Fibroblast of mammary gland (primary cell): Measurements from ENCODE around the gene CIITA.
A peak's percentile ranks its signal among the peaks of the same experiment; 100 is the strongest.

ENCODE experiments used
- DNase-seq: peaks from one replicate; pipeline ENCODE4 v3.0.0-alpha.2; 2010; ENCODE audit warnings: low read depth
- H3K4me3 ChIP-seq: 2 replicates; pipeline ENCODE4 v1.5.1; 2011; ENCODE audit warnings: low read depth, mild to moderate bottlenecking, low read length, moderate library complexity; ENCODE audit not compliant: control insufficient read depth
- CTCF ChIP-seq: conservative IDR thresholded peaks from 2 replicates; pipeline ENCODE4 v1.5.1; 2011; ENCODE audit warnings: low read depth, low read length, inconsistent platforms; ENCODE audit not compliant: control insufficient read depth, insufficient read depth

The CIITA gene

GRCh38 chr16:10949424-10949970 lies 72.5 kb downstream of the CIITA start:
- peak; percentile 34 for DNase-seq
- no peak overlapping the region for H3K4me3 ChIP-seq

GRCh38 chr16:10950393-10950792 lies 73.4 kb downstream of the CIITA start:
- DNase-seq: no peak
- no peak for TF ChIP-seq CTCF
- H3K4me3 ChIP-seq: no peak overlapping the region

More at GRCh38 chr16:10949424-10949970, 72.5 kb downstream of the CIITA start:
- no peak for TF ChIP-seq CTCF

GRCh38 chr16:10951026-10951425 lies 74.0 kb downstream of the CIITA start:
- no peak overlapping the region for H3K4me3 ChIP-seq
- no peak for DNase-seq
- TF ChIP-seq CTCF: no peak

GRCh38 chr16:10954903-10955302 lies 77.9 kb downstream of the CIITA start:
- no peak overlapping the region for H3K4me3 ChIP-seq
- TF ChIP-seq CTCF: no peak
- DNase-seq: no peak

GRCh38 chr16:10957771-10958482 lies 80.9 kb downstream of the CIITA start:
- H3K4me3 ChIP-seq: no peak overlapping the region
- no peak for TF ChIP-seq CTCF
- DNase-seq: peak; percentile 51

GRCh38 chr16:10959161-10959560 lies 82.2 kb downstream of the CIITA start:
- H3K4me3 ChIP-seq: no peak overlapping the region
- no peak for TF ChIP-seq CTCF
- DNase-seq: peak; percentile 56

GRCh38 chr16:10961231-10961630 lies 84.2 kb downstream of the CIITA start:
- H3K4me3 ChIP-seq: no peak overlapping the region
- peak; percentile 92 for DNase-seq
- no peak for TF ChIP-seq CTCF
